Activated B cell treated with CpG ODN at 0.5 μM for 24 hours (primary cell): ENCODE measurements around the gene UTS2B. TPM values are rescaled to one million over a fixed set of nuclear protein-coding genes. Genes with fewer than 3 reads are reported as not detected.

Source experiments
- ATAC-seq: fragments of 200-7000 bp; cut with Tn5 transposase; one replicate; pipeline ENCODE4 v1.10.0; 2021; ENCODE audit warnings: low read depth, mild to moderate bottlenecking, moderate library complexity
- CTCF ChIA-PET: fragments of 350-600 bp; sonication (Branson Sonifier 250); formaldehyde crosslinking; loops from one replicate; lab custom pipeline; 2021; ENCODE audit warnings: antibody characterized with exemption; lab: Charles Lee
- POLR2A ChIA-PET: fragments of 350-600 bp; sonication (Branson Sonifier 250); formaldehyde crosslinking; loops from one replicate; lab custom pipeline; 2021; ENCODE audit warnings: antibody characterized with exemption; lab: Charles Lee
- DNase-seq: peaks from one replicate; pipeline ENCODE4 v3.0.0; 2022
- H3K27ac Mint-ChIP-seq: one replicate; pipeline ENCODE4 v1.8.0; 2020; ENCODE audit warnings: mixed read lengths
- H3K27me3 Mint-ChIP-seq: one replicate; pipeline ENCODE4 v1.8.0; 2021; ENCODE audit warnings: mixed read lengths
- H3K36me3 Mint-ChIP-seq: one replicate; pipeline ENCODE4 v1.8.0; 2021; ENCODE audit warnings: low read depth, mixed read lengths
- H3K4me1 Mint-ChIP-seq: one replicate; pipeline ENCODE4 v1.8.0; 2021; ENCODE audit warnings: mixed read lengths
- H3K4me3 Mint-ChIP-seq: one replicate; pipeline ENCODE4 v1.8.0; 2020; ENCODE audit warnings: mild to moderate bottlenecking, mixed read lengths
- H3K9me3 Mint-ChIP-seq: one replicate; pipeline ENCODE4 v1.8.0; 2020; ENCODE audit warnings: mixed read lengths
- intact Hi-C: fragments of 100-400 bp; cut with micrococcal nuclease; formaldehyde crosslinking; loops from one replicate; pipeline ENCODE4 v1.15.1; 2024
- total RNA-seq: library from RNA; stranded (reverse); gene quantifications from 2 replicates; pipeline ENCODE4 v1.2.3, GENCODE V29; 2022
- TF ChIP-seq, protein P1 (sequence below): fragments of 200-600 bp; IDR thresholded peaks from one replicate; pipeline ENCODE4 v1.8.0; 2022; ENCODE audit warnings: antibody characterized with exemption, mild to moderate bottlenecking

UTS2B gene
- total RNA-seq, 1 donor from 2014 or later, result 2.1 TPM

DNA sequence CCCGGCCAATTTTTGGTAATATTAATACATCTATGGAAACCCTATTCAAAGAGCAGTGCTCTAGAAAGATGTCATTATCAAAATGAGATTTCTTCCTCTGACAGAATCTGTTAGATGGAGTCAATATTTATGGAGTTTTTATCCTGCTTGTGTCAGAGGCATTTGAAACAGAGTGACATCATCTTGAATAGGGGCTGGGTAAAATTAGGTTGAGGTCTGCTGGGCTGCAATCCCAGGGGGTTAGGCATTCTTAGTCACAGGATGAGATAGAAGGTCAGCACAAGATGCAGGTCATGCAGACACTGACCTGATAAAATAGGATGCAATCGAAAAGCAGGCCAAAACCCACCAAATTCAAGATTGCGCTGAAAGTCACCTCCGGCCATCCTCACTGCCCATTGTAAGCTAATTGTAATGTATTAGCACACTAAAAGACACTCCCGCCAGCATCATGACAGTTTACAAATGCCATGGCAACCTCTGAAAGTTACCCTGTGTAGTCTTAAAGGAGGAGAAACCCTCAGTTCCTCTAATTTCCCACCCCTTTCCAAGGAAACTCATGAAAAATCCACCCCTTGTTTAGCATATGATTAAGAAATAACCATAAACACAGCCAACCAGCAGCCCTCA, 28.4 kb downstream of the UTS2B start:
- Mint-ChIP-seq H3K4me3 (peak overlapping the region; percentile 11), H3K27me3 (no peaks in the 10 kb centered on the region), H3K36me3 (peaks cover 2% of the 10 kb centered on the region), H3K27ac (peak overlapping the region; percentile 97), H3K9me3 (peaks cover 5% of the 10 kb centered on the region), H3K4me1 (peaks cover 33% of the 10 kb centered on the region)
- intact Hi-C loops, result loop anchor here (1.0 to 2.0 kb wide), 4 partner anchors 12 to 57 kb away; partner anchors contain the start of gene CCDC50
- ATAC-seq (no peak), DNase-seq (no peak)
- POLR2A ChIA-PET, result interaction anchor here (1.1 to 2.0 kb wide), 4 partner anchors 27 to 57 kb away, joined by 3 to 33 read pairs (median 8); partner anchors contain the start of genes CCDC50 and UTS2B
- TF ChIP-seq, protein P1, sequence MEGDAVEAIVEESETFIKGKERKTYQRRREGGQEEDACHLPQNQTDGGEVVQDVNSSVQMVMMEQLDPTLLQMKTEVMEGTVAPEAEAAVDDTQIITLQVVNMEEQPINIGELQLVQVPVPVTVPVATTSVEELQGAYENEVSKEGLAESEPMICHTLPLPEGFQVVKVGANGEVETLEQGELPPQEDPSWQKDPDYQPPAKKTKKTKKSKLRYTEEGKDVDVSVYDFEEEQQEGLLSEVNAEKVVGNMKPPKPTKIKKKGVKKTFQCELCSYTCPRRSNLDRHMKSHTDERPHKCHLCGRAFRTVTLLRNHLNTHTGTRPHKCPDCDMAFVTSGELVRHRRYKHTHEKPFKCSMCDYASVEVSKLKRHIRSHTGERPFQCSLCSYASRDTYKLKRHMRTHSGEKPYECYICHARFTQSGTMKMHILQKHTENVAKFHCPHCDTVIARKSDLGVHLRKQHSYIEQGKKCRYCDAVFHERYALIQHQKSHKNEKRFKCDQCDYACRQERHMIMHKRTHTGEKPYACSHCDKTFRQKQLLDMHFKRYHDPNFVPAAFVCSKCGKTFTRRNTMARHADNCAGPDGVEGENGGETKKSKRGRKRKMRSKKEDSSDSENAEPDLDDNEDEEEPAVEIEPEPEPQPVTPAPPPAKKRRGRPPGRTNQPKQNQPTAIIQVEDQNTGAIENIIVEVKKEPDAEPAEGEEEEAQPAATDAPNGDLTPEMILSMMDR, result no peak
- CTCF ChIA-PET, result no interaction called here

DNA sequence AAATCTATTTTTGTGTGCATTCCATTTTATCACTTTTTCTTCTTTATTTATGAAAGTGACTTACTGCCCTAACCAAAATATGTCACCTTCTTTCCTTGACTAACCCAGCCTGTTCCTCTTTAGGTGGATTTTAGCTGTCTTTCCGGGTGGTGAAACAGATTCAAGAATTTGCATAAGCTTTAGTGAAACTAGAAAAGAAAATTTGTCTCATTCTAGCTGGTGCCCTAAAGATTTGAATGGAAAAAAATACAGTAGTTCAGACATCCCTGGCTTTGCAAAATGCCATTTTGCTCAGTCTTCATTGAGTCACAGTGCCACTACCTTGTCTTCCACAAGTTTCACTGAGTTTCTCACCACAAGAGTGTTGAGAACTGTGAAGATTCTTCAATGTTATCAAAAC, 29.3 kb downstream of the UTS2B start:
- intact Hi-C loops, result loop anchor here (1.0 to 2.0 kb wide), 4 partner anchors 11 to 58 kb away; partner anchors contain the start of gene CCDC50
- TF ChIP-seq, protein P1, result no peak
- peaks cover 33% of the 10 kb centered on the region for H3K4me1 Mint-ChIP-seq
- peaks cover 2% of the 10 kb centered on the region for H3K36me3 Mint-ChIP-seq
- POLR2A ChIA-PET, result interaction anchor here (0.7 to 2.0 kb wide), 14 partner anchors 9 to 58 kb away, joined by 3 to 33 read pairs (median 6); partner anchors contain the start of genes CCDC50 and UTS2B
- peak overlapping the region; percentile 97 for H3K27ac Mint-ChIP-seq
- ATAC-seq, result peak; percentile 65
- DNase-seq, result no peak
- H3K27me3 Mint-ChIP-seq, result no peaks in the 10 kb centered on the region
- CTCF ChIA-PET, result no interaction called here
- peaks cover 5% of the 10 kb centered on the region for H3K9me3 Mint-ChIP-seq
- peak overlapping the region; percentile 73 for H3K4me3 Mint-ChIP-seq

DNA sequence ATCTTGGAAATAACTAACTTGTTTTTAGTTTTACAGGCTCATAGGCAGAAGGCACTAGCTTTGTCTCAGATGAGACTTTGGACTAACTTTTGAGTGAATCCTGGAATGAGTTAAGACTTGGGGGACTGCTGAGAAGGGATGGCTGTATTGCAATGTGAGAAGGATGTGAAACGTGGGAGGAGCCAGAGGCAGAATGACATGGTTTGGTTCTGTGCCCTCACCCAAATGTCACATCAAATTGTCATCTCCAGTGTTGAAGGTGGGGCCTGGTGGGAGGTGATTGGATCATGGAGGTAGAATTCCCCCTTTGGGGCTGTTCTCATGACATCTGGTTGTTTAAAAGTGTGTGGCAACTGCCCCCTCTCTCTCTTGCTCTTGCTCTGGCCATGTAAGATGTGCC, 29.9 kb downstream of the UTS2B start:
- Mint-ChIP-seq H3K27me3 (no peaks in the 10 kb centered on the region), H3K4me3 (peak overlapping the region; percentile 73), H3K36me3 (peaks cover 2% of the 10 kb centered on the region), H3K27ac (peak overlapping the region; percentile 97), H3K4me1 (peaks cover 31% of the 10 kb centered on the region), H3K9me3 (peaks cover 5% of the 10 kb centered on the region)
- ChIA-PET CTCF (interaction anchor here (1.7 kb wide), 1 partner anchor 56 kb away, joined by 3 read pairs; no protein-coding TSS in a partner anchor), POLR2A (interaction anchor here (0.8 to 2.0 kb wide), 15 partner anchors 8 to 59 kb away, joined by 3 to 33 read pairs (median 4); partner anchors contain the start of genes CCDC50 and UTS2B)
- intact Hi-C loops, result loop anchor here (2.0 kb wide), 1 partner anchor 58 kb away; no protein-coding TSS in a partner anchor
- DNase-seq, result no peak
- TF ChIP-seq, protein P1, result no peak
- ATAC-seq, result peak; percentile 49

DNA sequence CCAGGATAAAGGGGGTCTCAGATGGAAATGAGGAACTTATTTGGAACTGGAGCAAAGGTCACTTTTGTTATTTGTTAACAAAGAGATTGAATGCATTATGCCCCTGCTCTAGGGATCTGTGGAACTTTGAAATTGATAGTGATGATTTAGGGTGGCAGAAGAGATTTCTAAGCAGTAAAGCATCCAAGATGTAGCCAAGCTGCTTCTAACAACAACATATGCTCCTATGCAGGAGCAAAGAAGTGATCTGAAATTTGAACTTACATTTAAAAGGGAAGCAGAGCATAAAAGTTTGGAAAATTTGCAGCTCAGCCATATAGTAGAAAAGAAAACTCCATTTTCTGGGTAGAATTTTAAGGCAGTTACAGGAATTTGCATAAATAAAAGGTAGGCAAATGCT, 31.5 kb downstream of the UTS2B start:
- DNase-seq, result no peak
- Mint-ChIP-seq H3K9me3 (peaks cover 5% of the 10 kb centered on the region), H3K4me1 (peaks cover 30% of the 10 kb centered on the region), H3K36me3 (peaks cover 2% of the 10 kb centered on the region), H3K27me3 (no peaks in the 10 kb centered on the region), H3K4me3 (peak overlapping the region; percentile 32), H3K27ac (no peak overlapping the region)
- ATAC-seq, result no peak
- TF ChIP-seq, protein P1, result no peak
- intact Hi-C loops, result no loop called here
- CTCF ChIA-PET, result interaction anchor here (1.7 kb wide), 1 partner anchor 54 kb away, joined by 3 read pairs; no protein-coding TSS in a partner anchor
- POLR2A ChIA-PET, result interaction anchor here (0.6 to 1.7 kb wide), 4 partner anchors 30 to 67 kb away, joined by 3 to 6 read pairs (median 5); partner anchors contain the start of gene CCDC50
